Mammary epithelial cell (primary cell): Measurements from ENCODE around the gene ITM2B.

Source experiments
- EZH2 ChIP-seq: IDR thresholded peaks from 2 replicates; pipeline ENCODE4 v1.6.1; 2012; ENCODE audit warnings: low read length, inconsistent platforms, borderline replicate concordance
- TF ChIP-seq, protein P1 (sequence below), 2 donors: IDR thresholded peaks in 1 of 2; conservative IDR thresholded peaks in 1 of 2; 2 replicates each; pipeline ENCODE4 v1.5.1; 2011 to 2012; ENCODE audit warnings: inconsistent platforms in 2 of 2, low read length in 2 of 2, mild to moderate bottlenecking in 2 of 2, control low read depth in 1 of 2, low read depth in 1 of 2; ENCODE audit not compliant: insufficient read depth in 1 of 2; ENCODE audit errors: extremely low read depth in 1 of 2

DNA sequence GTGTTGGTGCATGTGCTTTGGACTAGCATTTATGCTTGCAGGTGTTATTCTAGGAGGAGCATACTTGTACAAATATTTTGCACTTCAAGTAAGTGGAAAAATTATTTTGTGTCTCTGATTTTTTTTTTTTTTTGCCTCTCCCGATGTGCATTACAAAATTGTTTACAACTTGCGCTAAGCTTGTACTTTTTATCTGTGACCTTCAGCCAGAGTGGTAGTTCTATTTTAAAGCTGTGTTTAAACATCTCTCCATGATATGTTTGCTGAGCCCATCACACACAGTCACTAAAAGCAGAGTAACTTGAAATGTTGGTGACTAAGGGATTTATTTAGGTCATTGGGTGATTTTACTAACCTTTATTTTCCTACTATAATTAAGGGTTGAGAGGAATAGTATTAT, 20.8 kb downstream of the ITM2B start:
- TF ChIP-seq, protein P1, sequence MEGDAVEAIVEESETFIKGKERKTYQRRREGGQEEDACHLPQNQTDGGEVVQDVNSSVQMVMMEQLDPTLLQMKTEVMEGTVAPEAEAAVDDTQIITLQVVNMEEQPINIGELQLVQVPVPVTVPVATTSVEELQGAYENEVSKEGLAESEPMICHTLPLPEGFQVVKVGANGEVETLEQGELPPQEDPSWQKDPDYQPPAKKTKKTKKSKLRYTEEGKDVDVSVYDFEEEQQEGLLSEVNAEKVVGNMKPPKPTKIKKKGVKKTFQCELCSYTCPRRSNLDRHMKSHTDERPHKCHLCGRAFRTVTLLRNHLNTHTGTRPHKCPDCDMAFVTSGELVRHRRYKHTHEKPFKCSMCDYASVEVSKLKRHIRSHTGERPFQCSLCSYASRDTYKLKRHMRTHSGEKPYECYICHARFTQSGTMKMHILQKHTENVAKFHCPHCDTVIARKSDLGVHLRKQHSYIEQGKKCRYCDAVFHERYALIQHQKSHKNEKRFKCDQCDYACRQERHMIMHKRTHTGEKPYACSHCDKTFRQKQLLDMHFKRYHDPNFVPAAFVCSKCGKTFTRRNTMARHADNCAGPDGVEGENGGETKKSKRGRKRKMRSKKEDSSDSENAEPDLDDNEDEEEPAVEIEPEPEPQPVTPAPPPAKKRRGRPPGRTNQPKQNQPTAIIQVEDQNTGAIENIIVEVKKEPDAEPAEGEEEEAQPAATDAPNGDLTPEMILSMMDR (conservative IDR thresholded peaks at IDR 0.05 in 1 of 2, IDR thresholded peaks at IDR 0.05 in 1 of 2; ENCODE audit: extremely low read depth in 1 of 2, insufficient read depth in 1 of 2, low read depth in 1 of 2, low read length in 2 of 2): no peak
- TF ChIP-seq EZH2: no peak
